OCI-LY1 (cell line): ENCODE data around the gene C1QTNF1.

Experiments used
- CTCF ChIP-seq: fragments of 200-600 bp; sonication (generic), shearing (Covaris generic); IDR thresholded peaks from 2 replicates; pipeline ENCODE4 v1.5.1; 2017; ENCODE audit warnings: mild to moderate bottlenecking, antibody characterized with exemption, low read length, moderate library complexity, mixed read lengths
- EZH2 ChIP-seq: fragments of 200-600 bp; sonication (generic), shearing (Covaris generic); IDR thresholded peaks from 2 replicates; pipeline ENCODE4 v1.8.0; 2017; ENCODE audit warnings: borderline replicate concordance, mixed run types, mild to moderate bottlenecking, antibody characterized with exemption, low read length, moderate library complexity, mixed read lengths

GRCh38 chr17:79094261-79094660, 70.3 kb downstream of the C1QTNF1 start:
- TF ChIP-seq CTCF (no peak), EZH2 (no peak)
